HepG2 (cell line): ENCODE measurements around the gene CBLC. TPM values are rescaled to one million over a fixed set of nuclear protein-coding genes. Genes with fewer than 3 reads are reported as not detected.
A peak's percentile ranks its signal among the peaks of the same experiment; 100 is the strongest.

Source experiments
- ARID3A ChIP-seq: IDR thresholded peaks from 2 replicates; pipeline ENCODE4 v1.6.1; 2012; ENCODE audit warnings: low read depth, low read length, improper control_type of control experiment
- HMG20A ChIP-seq: IDR thresholded peaks from 2 replicates; pipeline ENCODE4 v1.6.1; 2016; ENCODE audit warnings: borderline replicate concordance
- HNRNPL ChIP-seq: fragments of 200-400 bp; formaldehyde crosslinking; IDR thresholded peaks from 2 replicates; pipeline ENCODE4 v1.6.1; 2017; ENCODE audit warnings: mild to moderate bottlenecking, low read depth, low read length
- IRF1 ChIP-seq: sonication (generic); formaldehyde crosslinking; IDR thresholded peaks from 2 replicates; pipeline ENCODE4 v1.4.0; 2020; ENCODE audit warnings: low read depth, mild to moderate bottlenecking, missing genetic modification reagents
- KDM5B ChIP-seq: sonication (generic); formaldehyde crosslinking; IDR thresholded peaks from 2 replicates; pipeline ENCODE4 v1.4.0; 2020; ENCODE audit warnings: missing genetic modification reagents, mild to moderate bottlenecking, borderline replicate concordance
- KDM6A ChIP-seq: IDR thresholded peaks from 2 replicates; pipeline ENCODE4 v1.6.1; 2016; ENCODE audit warnings: low read depth
- NR0B2 ChIP-seq: sonication (generic); formaldehyde crosslinking; IDR thresholded peaks from 2 replicates; pipeline ENCODE4 v1.4.0; 2020; ENCODE audit warnings: mild to moderate bottlenecking, missing genetic modification reagents
- NR2F2 ChIP-seq: IDR thresholded peaks from 2 replicates; pipeline ENCODE4 v1.6.1; 2012; ENCODE audit warnings: low read depth, inconsistent platforms, borderline replicate concordance
- NR2F6 ChIP-seq, 2 experiments: IDR thresholded peaks; 2 replicates each; pipeline ENCODE4 v1.6.1; 2016; ENCODE audit warnings: antibody characterized with exemption in 1 of 2, mild to moderate bottlenecking in 1 of 2
- PCBP2 ChIP-seq: fragments of 200-400 bp; formaldehyde crosslinking; optimal IDR thresholded peaks from 2 replicates; pipeline ENCODE3; 2018; ENCODE audit warnings: low read length, low read depth; ENCODE audit not compliant: poor library complexity, severe bottlenecking
- RELA ChIP-seq: sonication (generic); formaldehyde crosslinking; IDR thresholded peaks from 2 replicates; pipeline ENCODE4 v1.4.0; 2020; ENCODE audit warnings: missing genetic modification reagents
- TBX3 ChIP-seq: fragments of 450-650 bp; IDR thresholded peaks from 2 replicates; pipeline ENCODE4 v1.6.1; 2017; ENCODE audit warnings: antibody characterized with exemption, mild to moderate bottlenecking, inconsistent platforms, borderline replicate concordance
- TEAD2 ChIP-seq: sonication (generic); formaldehyde crosslinking; IDR thresholded peaks from 2 replicates; pipeline ENCODE4 v1.9.0; 2021; ENCODE audit warnings: missing genetic modification reagents
- ZBED4 ChIP-seq: sonication (generic); formaldehyde crosslinking; IDR thresholded peaks from 2 replicates; pipeline ENCODE4 v1.4.0; 2020; ENCODE audit warnings: missing genetic modification reagents, borderline replicate concordance
- ZBTB7B ChIP-seq: sonication (generic); formaldehyde crosslinking; IDR thresholded peaks from 2 replicates; pipeline ENCODE4 v1.4.0; 2020; ENCODE audit warnings: missing genetic modification reagents
- ZNF296 ChIP-seq: sonication (generic); formaldehyde crosslinking; conservative IDR thresholded peaks from 2 replicates; pipeline ENCODE4 v1.5.0; 2020; ENCODE audit warnings: mild to moderate bottlenecking, missing genetic modification reagents
- ZNF44 ChIP-seq: sonication (generic); formaldehyde crosslinking; IDR thresholded peaks from 2 replicates; pipeline ENCODE4 v1.5.1; 2020; ENCODE audit warnings: mild to moderate bottlenecking, missing genetic modification reagents
- ZNF556 ChIP-seq: sonication (generic); formaldehyde crosslinking; IDR thresholded peaks from 2 replicates; pipeline ENCODE4 v1.4.0; 2020; ENCODE audit warnings: mild to moderate bottlenecking, missing genetic modification reagents, borderline replicate concordance
- polyA plus RNA-seq, 8 experiments: library from polyadenylated mRNA; depleted of rRNA in 3 of 8; stranded (reverse) in 7 of 8; unstranded in 1 of 8; fragments of >200 nt; fragmentation: Illumina TruSeq in 4 of 8; extraction: Trizol in 4 of 8; gene quantifications; 2 replicates each; pipeline versions ENCODE4 v1.2.1 to v1.2.3, GENCODE V29; 2011 to 2016; ENCODE audit warnings: low read depth in 4 of 8, missing spikeins in 1 of 8, mixed read lengths in 1 of 8; ENCODE audit not compliant: insufficient read depth in 1 of 8
- total RNA-seq, 5 experiments: library from RNA; depleted of rRNA; stranded (reverse); fragments of >200 nt; fragmentation: Illumina TruSeq; extraction: Trizol; gene quantifications; 2 replicates each; pipeline ENCODE4 v1.2.3, GENCODE V29; 2016; ENCODE audit warnings: low read depth in 1 of 5

The CBLC gene
- total and polyA plus RNA-seq, 2 of the 13 experiments (the other 11 are each of a cell fraction or from before 2014, with no cell fraction given), result 1.8 to 2.6 TPM

- no peak for TF ChIP-seq ZNF44 (CRISPR knock-in tag)
- 0 out of 2 replicates have a peak, but pooled peaks have one; percentile 22 for TF ChIP-seq NR2F2
- TF ChIP-seq KDM5B (CRISPR knock-in tag), result no peak
- peak; percentile 82; the same call in 1 of the 2 replicates for TF ChIP-seq RELA (CRISPR knock-in tag)
- TF ChIP-seq KDM6A (CRISPR knock-in tag), result 0 out of 2 replicates have a peak, but pooled peaks have one; percentile 17
- no peak for TF ChIP-seq TEAD2
- no peak for TF ChIP-seq ZNF296
- no peak for TF ChIP-seq IRF1
- 0 out of 2 replicates have a peak, but pooled peaks have one; percentile 41 for TF ChIP-seq ZBTB7B (CRISPR knock-in tag)
- no peak for TF ChIP-seq NR0B2 (CRISPR knock-in tag)
- TF ChIP-seq ZBED4 (CRISPR knock-in tag), result no peak
- TF ChIP-seq TBX3, result no peak
- TF ChIP-seq HNRNPL, result peak; percentile 71
- no peak for TF ChIP-seq PCBP2
- TF ChIP-seq HMG20A (CRISPR knock-in tag), result peak; percentile 63; the same call in 1 of the 2 replicates
- TF ChIP-seq ZNF556 (CRISPR knock-in tag), result no peak
- TF ChIP-seq NR2F6 (IDR thresholded peaks at IDR 0.05), result peak; percentile 68; the same call in 1 of the 2 replicates
- TF ChIP-seq NR2F6 (CRISPR knock-in tag; IDR thresholded peaks at IDR 0.05), result peak; percentile 77
- TF ChIP-seq ARID3A, result no peak
Observed at GRCh38 chr19:44738603-44739558, 38.8 kb upstream of the CBLC start (continued).
